ENCODE data around the gene NDOR1. TPM values are rescaled to one million over a fixed set of nuclear protein-coding genes. Genes with fewer than 3 reads are reported as not detected.

NDOR1 gene
- total RNA-seq, 3 donors from 2014 or later = 15.9 to 19.7 (median 19.0) TPM

GRCh38 chr9:137250329-137251193 lies 45.1 kb downstream of the NDOR1 start:
- Histone ChIP-seq H3K9me3 (no peaks in the 10 kb centered on the region), H3K4me1 (ENCODE audit: low read depth) (peaks cover 11% of the 10 kb centered on the region), H3K4me3 (no peak overlapping the region), H3K36me3 (ENCODE audit: low read depth) (no peaks in the 10 kb centered on the region)
- no peak for DNase-seq
- intact Hi-C loops (cut with DNase I, micrococcal nuclease) = no loop called here
- TF ChIP-seq, protein P1, sequence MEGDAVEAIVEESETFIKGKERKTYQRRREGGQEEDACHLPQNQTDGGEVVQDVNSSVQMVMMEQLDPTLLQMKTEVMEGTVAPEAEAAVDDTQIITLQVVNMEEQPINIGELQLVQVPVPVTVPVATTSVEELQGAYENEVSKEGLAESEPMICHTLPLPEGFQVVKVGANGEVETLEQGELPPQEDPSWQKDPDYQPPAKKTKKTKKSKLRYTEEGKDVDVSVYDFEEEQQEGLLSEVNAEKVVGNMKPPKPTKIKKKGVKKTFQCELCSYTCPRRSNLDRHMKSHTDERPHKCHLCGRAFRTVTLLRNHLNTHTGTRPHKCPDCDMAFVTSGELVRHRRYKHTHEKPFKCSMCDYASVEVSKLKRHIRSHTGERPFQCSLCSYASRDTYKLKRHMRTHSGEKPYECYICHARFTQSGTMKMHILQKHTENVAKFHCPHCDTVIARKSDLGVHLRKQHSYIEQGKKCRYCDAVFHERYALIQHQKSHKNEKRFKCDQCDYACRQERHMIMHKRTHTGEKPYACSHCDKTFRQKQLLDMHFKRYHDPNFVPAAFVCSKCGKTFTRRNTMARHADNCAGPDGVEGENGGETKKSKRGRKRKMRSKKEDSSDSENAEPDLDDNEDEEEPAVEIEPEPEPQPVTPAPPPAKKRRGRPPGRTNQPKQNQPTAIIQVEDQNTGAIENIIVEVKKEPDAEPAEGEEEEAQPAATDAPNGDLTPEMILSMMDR (IDR thresholded peaks at IDR 0.05) = no peak
- no peak for ATAC-seq

DNA sequence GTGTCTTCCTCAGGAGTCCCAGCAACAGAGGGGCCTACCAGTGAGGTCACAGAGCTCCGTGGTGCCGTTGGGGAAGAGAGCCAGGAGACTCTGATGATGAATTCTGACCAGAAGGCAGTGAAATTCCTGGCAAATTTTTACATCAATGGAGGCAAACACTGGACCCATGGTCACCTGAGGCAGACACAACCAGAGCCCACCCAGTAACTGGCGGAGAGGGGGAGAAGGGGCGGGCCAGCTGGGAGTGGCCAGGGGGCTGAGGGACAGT lies 45.6 kb downstream of the NDOR1 start, which contains the start of gene STPG3:
Gene STPG3 (plus strand): TSS at position 93 of the 268 bp plus-strand sequence. CDS start 1 bp downstream, at position 94.
- Histone ChIP-seq H3K4me3 (no peak within 1 kb of the TSS), H3K36me3 (ENCODE audit: low read depth) (no peaks in the 10 kb centered on the region), H3K9me3 (no peaks in the 10 kb centered on the region), H3K4me1 (ENCODE audit: low read depth) (peaks cover 14% of the 10 kb centered on the region)
- DNase-seq (no peak), ATAC-seq (no peak)
- TF ChIP-seq, protein P1 (IDR thresholded peaks at IDR 0.05) = no peak
- intact Hi-C loops (cut with DNase I, micrococcal nuclease) = no loop called here

GRCh38 chr9:137251490-137252268 lies 46.2 kb downstream of the NDOR1 start:
- H3K4me3 ChIP-seq = no peak overlapping the region
- no peak for ATAC-seq
- intact Hi-C loops (cut with DNase I, micrococcal nuclease) = no loop called here
- no peaks in the 10 kb centered on the region for H3K9me3 ChIP-seq
- no peaks in the 10 kb centered on the region for H3K36me3 ChIP-seq (ENCODE audit: low read depth)
- TF ChIP-seq, protein P1 (IDR thresholded peaks at IDR 0.05) = no peak
- DNase-seq = no peak
- peaks cover 19% of the 10 kb centered on the region for H3K4me1 ChIP-seq (ENCODE audit: low read depth)

- DNase-seq (peak in 1 of 3 donors; percentile 49), ATAC-seq (peak; percentile 34)
- Histone ChIP-seq H3K36me3 (ENCODE audit: low read depth) (no peaks in the 10 kb centered on the region), H3K4me3 (no peak overlapping the region), H3K4me1 (ENCODE audit: low read depth) (peaks cover 21% of the 10 kb centered on the region), H3K9me3 (no peaks in the 10 kb centered on the region)
- intact Hi-C loops (cut with DNase I, micrococcal nuclease) = no loop called here
- TF ChIP-seq, protein P1 (IDR thresholded peaks at IDR 0.05) = no peak
Observed at GRCh38 chr9:137252555-137253506, 47.3 kb downstream of the NDOR1 start.
